GM18526 (cell line): ENCODE measurements around the gene SPSB1.

Experiments
- POLR2A ChIP-seq: IDR thresholded peaks from 3 replicates; pipeline ENCODE4 v1.6.1; 2011; ENCODE audit not compliant: insufficient read length; ENCODE audit errors: extremely low read depth

Gene SPSB1

DNA sequence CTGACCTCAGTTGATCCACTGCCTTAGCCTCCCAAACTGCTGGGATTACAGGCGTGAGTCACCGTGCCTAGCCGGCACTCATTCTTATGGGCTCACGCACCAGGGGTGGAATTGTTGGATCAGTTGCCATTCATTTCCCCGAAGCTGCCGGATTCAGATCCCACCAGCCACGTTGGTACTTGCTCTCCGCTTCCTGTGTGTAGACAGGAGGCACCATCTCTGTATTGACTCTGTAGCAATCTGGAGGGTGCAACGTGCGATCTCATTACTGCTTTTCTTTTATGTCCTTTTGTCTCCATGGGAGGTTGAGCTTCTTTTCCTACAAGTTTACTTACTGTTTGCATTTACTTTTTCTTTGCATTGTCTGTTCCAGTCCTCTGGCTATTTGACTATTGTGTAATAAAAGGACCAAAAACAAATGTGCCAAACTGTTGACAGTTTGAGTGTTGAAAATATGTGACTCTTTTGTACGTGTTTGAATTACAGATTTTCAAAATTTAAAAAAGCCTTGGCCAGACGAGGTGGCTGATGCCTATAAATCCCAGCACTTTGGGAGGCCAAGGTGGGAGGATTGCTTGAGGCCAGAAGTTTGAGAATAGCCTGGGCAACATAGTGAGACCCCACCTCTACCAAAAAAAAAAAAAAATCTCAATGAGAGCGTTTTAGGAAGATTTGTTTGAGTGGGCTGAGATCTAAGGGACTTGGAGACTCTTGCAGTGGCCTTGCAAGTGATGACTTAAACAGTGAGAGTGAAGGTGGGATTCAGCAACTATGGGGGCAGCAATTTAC, 39.1 kb downstream of the SPSB1 start:
- no peak for TF ChIP-seq POLR2A

DNA sequence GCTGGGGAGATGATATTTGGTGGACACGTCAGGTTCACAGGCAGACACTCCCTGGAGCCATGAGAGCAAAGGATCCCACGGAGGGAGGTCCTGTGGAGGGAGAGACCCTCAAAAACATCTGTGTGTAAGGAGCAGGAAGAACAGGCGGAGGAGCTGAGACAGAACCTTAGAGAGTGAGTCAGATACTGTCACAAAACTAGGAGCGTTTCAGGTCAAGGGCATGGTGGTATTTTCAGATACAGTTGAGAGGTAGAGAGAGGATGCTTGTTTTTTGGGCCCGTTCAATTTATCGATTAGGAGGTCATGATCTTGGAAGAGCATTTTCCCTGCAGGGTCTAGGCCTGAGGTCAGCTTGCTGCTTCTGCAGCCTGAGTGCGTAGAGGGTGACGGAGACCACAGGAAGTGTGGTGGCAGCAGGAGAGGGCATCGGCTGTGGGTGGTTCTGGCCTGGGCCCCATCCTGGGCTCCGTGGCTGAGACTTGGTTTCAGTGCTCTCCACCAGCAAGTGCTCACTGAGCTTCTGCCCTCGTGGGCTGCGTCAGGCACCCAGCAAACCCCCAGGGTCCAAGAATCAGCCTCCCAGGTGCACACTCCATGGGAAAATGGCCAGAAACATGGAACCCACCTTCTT, 39.9 kb downstream of the SPSB1 start:
- no peak for TF ChIP-seq POLR2A

DNA sequence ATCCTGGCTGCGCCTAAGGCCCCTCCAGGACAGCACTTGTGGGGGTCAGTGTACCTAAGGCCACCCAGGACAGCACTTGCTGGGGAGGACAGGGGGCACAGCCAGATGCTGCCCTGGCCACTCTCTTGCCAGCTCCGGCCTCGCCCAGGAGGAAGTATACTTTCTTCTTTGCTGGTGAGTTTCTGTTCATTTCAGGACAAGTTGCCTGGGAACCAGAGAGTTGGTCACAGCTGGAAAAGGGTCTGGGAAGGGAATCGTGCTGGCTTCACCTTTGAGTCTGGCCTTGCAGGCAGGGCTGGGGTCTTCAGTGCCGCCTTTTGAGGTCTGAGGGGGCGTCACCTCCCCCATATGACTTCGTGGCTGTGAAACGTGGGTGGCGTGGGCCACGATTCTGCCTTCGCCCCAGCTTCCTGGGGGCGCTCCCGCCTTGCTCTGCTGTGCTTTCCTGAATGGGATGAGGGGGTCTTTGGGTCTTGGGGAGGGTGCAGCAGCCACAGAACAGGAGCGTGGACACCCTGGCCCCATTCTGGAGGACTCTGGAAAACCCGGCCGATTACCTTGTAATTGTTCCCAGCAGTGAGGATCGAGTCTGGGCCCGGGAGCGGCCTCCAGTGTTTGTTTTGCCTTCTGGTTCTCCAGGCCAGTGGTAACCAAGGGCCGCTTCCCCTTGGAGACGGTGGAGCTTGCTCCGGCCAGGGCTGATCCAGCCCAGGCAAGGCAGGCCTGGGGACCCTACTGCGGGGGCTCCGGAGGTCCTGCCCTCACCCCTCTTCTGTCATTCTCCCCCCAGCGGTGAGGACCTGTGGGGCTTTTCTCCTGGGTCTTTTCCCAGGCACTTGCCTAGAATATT, 45.9 kb downstream of the SPSB1 start:
- TF ChIP-seq POLR2A, result no peak

DNA sequence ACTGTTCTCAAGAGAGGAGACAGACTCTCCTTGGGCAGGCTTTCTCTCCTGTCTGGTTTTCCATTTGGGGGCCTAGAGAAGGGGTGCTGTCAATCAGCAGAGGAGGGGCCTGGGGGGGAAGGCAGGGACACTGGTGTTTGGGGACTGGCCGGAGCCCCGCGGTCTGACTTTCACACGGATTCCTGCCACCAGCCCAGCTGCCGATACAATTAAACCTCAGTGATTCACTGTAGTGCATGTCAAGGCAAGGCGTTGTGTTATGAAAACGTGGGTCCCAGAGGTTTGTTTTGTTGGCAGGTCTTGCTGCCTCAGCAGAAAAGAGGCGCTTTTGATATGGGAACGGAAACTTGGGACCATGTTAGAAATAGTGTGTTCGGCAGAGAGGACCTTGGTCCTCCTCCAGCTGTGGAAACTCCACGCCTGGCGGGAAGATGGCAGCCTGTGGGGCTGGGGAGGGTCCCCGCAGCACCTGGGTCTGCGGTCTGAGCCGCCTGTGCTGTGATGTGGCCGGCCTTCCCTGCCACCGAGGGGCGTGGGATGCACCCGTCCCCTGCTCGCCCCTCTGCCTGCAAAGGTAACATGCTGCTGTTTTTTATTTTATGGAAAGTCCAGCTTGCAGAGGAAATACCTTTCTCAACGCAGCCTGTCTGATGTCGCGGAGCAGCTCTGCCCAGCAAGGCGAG, 47.6 kb downstream of the SPSB1 start:
- no peak for TF ChIP-seq POLR2A

DNA sequence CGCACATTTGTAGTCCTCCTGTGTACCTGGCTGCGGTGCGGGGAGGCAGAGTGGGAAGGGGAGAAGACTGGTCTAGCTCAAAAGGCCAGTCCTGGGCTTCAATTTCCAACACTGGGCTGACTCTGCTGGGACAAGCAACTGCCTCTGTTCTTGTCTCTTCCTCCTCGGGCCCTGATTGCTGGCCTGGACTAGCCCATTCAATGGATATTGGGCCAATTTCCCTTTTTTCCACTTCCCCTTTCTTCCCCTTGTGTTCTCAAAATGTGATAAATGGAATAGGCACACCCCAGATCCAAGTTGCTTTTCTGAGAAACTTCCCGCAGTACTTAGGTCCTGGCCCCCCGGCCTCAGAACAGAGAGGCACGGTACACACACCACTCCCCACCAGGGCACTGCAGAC, 48.2 kb downstream of the SPSB1 start:
- no peak for TF ChIP-seq POLR2A

DNA sequence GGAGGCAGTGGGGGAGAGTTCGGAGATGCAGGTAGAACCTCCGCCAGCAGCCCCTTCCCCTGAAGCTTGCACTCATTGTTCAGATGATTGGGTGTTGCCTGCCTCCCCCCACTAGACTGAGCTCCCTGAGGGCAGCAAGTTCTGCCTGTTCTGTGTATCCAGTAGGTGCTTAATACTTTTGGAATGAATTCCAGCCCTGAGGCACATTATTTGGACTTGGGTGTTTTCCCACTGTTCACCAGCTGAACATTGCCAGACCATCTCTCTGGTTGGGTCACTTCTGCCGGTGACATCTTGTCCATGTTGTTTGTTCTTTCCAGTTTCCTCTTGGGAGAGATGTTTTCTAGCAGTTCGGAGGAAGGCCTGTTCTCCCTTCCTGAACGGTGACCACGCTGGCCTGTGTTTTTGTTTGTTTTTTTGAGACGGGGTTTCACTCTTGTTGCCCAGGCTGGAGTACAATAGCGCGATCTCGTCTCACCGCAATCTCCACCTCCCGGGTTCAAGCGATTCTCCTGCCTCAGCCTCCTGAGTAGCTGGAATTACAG, 48.7 kb downstream of the SPSB1 start:
- no peak for TF ChIP-seq POLR2A

DNA sequence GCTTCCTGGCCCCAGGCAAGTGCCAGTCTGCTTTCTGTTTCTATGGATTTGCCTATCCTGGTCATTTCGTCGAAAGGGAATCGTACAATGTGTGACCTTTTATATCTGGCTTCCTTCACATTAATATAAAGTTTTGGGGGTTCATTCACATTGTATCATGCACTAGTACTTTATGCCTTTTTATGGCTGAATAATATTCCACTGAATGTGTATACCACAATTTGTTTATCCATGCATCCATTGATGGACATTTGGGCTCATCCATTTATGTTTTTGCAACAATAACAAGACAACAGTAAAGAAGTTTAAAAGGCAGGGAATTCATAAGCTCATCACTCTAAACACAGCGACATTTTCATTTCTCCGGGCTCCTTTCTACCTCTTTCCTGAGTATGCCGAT, 50.6 kb downstream of the SPSB1 start:
- TF ChIP-seq POLR2A, result no peak

DNA sequence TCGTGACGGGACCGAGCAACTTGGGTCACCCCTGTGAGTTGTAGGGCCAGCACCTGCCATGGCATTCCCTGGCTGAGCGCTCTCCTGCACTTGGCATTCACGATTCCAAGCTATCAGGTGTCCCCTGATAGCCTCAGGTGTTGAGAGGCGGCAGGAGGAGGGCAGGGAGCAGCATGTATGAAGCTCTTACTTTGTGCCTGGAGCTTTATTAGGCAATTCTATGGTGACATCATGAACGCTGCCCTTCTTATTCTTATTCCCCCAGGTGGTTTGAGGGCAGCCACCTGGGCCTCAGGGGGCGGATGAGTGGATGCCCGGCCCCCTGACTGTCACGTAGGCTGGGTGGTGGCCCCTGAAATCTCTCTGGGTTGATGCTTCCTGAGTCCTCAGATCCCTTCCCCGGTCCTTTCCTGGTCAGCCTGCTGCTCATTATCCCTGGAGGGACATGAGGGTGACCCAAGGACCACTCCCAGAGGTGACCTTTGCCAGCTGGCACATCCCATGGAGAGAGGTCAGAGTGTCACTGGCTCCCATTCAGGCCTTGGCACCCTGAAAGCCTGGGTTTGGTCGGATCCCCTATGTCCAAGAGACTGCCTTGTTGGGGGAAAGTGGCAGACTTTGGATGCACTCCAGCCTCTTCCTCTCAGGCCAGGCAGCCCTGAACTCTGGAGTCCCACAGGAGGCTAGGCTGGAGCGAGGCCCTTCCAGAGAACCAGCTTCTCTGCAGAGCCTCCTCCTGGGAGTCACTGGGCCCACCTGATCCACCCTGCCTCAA, 51.9 kb downstream of the SPSB1 start:
- no peak for TF ChIP-seq POLR2A

DNA sequence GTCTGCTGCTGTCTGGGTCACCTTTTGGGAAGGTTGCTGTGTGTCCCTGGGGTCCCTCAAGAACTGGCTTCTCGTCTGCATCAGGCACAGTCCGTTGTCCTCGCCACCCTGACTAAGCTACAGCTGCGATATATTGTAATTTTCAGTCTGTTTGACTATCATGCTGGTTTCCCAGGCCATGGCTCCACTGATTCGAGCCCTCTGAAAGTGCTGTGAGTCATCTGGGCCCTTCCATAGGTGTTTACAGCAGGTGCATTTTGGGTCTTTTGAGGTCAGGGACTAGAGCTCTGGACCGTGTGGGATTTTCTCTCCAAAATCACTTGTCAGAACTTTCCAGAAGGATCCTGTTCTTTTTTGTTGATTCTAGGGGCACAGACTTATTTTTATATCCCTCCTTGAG, 52.8 kb downstream of the SPSB1 start:
- TF ChIP-seq POLR2A, result no peak

DNA sequence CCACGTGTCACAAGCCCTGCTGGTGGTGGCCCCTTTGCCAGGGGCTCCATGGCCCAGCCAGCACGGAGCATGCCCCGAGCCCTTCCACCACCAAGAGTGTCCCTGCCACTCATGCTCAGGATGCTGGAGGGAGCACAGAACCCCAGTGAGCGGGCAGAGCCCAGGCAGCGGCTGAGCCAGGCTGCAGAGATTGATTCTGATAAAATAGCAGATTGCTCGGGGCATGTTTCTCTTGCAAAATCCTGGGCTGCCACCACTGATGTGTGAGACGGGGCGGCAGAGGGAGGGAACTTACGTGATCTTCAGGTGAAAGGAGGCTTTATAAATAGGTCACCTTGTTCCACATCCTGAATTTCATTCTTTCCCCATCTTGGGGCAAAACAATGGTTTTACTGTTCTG, 53.2 kb downstream of the SPSB1 start:
- no peak for TF ChIP-seq POLR2A

DNA sequence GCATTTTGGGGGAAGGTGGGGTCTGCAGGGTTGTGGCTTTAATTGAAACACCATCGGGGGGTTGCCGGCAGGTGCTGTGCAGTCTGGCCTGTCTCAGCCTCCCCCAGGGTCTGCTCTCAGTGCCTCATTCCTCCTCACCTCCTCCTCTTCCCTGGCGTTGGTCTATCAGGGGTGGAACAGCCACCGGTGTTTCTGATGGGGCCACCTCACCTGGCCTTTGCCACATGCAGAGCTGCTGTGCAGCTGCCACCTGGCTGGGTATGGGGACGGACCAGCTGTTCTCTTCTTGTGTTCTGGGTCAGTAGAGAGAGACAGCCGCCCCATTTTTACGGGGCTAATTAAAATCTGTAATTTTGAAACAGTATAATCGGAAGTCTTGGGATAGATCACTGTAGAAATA, 53.9 kb downstream of the SPSB1 start:
- no peak for TF ChIP-seq POLR2A

DNA sequence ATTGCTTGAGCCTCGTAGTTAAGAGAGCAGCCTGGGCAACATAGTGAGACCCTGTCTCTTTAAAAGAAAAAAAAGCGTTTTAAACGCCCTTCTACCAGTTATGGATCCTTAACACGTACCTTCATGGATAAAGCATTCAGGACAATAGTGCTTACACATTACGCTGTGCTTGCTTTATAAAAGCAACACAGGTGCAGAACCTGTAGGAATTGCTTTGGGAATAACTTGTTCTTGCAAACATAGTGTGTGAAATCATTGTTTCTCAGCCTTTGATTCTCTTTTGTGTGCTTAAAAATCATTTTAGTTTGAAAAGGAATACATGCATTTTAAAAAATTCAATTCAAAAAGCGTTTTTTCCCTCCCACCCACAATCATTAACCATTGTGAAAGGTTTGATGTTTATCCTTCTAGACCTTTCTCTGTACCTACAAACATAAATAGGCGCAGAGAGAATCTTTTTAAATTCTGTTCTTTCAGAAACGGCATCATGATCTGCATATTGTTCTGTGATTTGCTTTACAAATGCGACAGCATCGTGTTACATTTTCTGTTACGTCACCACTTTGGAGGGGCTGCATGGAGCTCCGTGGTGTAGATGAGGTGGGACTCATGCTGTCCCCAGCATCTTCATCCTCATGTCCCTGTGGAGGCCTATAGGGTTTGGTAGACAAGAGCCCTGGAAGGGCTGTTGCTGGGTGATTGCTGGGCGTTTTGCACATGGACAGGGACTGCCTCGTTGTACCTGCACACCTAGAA, 54.6 kb downstream of the SPSB1 start:
- TF ChIP-seq POLR2A, result no peak

DNA sequence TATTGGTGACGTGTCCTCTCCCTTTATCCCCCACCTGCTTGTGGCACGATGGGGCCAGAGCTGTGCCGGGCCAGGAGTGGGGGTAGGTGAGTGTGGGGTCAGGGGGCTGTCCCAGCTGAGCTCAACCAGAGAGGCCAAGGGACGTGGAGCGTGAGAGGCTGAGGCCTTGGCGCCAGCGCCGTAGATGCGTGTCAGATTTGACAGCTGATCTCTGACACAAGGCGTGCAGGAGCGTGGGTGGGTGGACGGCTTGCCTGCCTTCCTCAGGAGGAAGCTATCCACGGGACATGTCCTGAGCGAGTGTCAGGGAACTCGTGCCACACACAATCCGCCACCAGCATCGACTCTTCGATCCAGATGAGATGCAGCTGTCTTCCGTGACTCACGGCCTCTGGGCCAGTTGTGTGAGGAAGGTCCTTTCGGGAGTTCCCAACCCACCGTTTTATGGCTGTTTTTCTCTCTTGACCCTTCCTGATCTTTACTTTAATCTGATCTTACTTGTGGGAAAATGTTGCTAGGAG, 56.7 kb downstream of the SPSB1 start:
- TF ChIP-seq POLR2A, result no peak

DNA sequence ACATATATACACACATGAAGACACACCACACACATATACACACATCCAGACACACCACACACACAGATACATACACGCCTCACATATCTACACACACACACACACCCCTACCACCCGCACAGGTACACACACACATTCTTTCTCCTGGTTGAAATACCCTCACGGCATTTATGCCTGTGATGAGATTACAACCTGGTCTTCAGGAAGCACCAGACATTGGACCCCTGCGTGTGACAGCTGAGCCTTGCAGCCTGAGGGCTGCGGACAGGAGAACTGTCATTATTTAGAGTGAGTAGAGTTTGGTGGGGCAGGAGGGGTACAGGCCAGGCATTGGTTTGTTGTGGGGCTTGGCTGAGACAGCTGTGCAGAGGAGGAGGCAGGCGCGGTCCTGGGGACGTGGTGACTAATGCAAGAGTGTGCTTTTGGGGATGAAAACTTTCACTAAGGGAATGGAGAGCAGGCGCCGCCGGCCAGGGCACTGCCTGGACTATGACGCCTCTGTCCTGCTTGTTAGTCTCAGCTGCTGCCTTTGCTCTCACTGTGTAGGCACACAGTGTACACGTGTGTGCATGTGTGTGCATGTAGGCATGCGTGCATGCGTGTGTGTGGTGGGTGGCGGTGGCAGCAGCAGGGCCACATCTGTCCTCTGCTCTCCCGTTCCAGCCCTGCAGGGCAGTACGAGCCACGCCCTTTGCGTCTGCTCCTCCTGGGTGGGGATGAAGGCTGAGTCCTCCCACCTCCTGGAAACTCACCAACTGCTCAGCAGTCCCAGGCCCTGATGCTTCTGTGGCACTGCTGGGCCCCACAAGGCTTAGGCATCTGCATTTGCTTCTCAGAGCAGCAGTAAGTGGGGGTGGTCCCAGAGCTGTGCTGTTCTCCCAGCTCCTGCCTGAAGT, 57.6 kb downstream of the SPSB1 start:
- no peak for TF ChIP-seq POLR2A
